Brain microvascular endothelial cell (primary cell): ENCODE data around the gene RCC1.
"Not testable (repeated sequence)": the region's sequence is repeated elsewhere in the genome, so short reads cannot be mapped to it uniquely, and the experiment has no call there.

ENCODE experiments used
- DNase-seq: peaks from one replicate; pipeline ENCODE4 v3.0.0-alpha.2; 2020
- H3K27ac ChIP-seq: fragments of 250-450 bp; sonication (Bioruptor Pico); 2 replicates; pipeline ENCODE4 v1.5.1; 2020; ENCODE audit warnings: mild to moderate bottlenecking, moderate library complexity
- H3K27me3 ChIP-seq: fragments of 250-450 bp; sonication (Bioruptor Pico); replicated peaks from 2 replicates; pipeline ENCODE4 v1.5.1; 2020; ENCODE audit warnings: mild to moderate bottlenecking
- H3K36me3 ChIP-seq: fragments of 250-450 bp; sonication (Bioruptor Pico); replicated peaks from 2 replicates; pipeline ENCODE4 v1.5.1; 2020; ENCODE audit warnings: mild to moderate bottlenecking
- H3K4me3 ChIP-seq: 2 replicates; pipeline ENCODE4 v1.5.1; 2011; ENCODE audit warnings: low read depth, mild to moderate bottlenecking, control low read depth, low read length, moderate library complexity
- in situ Hi-C: cut with HindIII; loops from 2 replicates; pipeline ENCODE4 v1.10.0; 2017; ENCODE audit warnings: low sequenced_read_pairs, low pct_ligation_motif_present
- TF ChIP-seq, protein P1 (sequence below): IDR thresholded peaks from 2 replicates; pipeline ENCODE4 v1.5.1; 2011; ENCODE audit warnings: low read depth, mild to moderate bottlenecking, moderate library complexity, low read length, control low read depth, inconsistent platforms; ENCODE audit errors: missing control alignments

RCC1 gene

DNA sequence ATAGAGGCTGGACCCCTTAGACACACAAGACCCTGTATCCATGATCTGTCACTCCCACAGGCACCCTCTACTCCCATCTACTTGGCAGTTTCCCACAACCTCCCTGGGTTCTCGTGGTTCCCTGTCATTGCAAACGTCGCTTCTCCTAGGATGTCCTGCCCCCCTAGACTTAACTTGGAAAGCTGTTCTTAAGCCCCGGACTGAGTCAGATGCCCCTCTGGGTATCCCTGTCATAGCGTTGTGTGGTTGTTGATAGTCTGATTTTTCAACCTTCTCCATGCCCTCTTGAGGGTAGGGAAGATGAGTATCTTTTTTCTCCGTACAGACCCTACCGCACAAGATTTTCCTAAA is 11.8 kb downstream of the RCC1 start:
- TF ChIP-seq, protein P1, sequence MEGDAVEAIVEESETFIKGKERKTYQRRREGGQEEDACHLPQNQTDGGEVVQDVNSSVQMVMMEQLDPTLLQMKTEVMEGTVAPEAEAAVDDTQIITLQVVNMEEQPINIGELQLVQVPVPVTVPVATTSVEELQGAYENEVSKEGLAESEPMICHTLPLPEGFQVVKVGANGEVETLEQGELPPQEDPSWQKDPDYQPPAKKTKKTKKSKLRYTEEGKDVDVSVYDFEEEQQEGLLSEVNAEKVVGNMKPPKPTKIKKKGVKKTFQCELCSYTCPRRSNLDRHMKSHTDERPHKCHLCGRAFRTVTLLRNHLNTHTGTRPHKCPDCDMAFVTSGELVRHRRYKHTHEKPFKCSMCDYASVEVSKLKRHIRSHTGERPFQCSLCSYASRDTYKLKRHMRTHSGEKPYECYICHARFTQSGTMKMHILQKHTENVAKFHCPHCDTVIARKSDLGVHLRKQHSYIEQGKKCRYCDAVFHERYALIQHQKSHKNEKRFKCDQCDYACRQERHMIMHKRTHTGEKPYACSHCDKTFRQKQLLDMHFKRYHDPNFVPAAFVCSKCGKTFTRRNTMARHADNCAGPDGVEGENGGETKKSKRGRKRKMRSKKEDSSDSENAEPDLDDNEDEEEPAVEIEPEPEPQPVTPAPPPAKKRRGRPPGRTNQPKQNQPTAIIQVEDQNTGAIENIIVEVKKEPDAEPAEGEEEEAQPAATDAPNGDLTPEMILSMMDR: no peak

DNA sequence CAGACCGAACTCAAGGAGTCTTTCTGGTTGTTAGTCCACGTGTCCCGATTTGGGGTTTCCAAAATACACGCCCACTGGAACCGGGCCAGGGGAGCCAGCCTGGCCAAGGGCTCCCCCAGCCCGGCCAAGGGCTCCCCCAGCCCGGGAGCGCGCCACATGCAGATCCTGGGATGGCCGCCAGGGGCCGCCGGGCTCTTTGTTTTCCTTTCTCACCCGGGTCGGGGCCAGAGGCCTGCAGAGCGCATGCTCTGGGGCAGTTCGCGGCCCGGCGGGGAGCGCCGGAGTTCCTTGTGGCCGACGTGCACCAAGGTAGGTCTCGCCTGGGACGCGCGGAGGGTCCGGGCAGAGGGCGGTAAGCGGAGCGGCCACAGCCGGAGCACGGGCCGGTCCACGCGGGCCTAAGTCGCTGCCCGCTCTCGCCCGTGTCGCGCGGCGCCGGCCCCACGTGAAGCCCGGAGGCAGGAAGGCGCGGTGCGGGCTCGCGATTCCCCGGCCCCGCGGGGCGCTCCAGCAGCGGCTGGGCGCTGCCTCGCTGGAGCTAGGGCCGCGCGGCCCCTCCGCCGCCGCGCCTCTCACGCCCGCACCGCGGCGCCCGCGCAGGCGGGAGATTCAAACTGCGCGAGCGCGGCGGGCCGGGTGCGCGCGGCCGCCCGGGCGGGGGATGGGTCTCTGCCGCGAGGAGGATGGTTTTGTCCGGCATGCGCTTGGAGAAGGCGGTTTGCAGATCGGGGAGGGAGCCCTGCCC is 12.3 kb downstream of the RCC1 start:
- peak overlapping the region; percentile 87 for H3K27ac ChIP-seq
- peak overlapping the region; percentile 74 for H3K4me3 ChIP-seq
- H3K27me3 ChIP-seq: no peaks in the 10 kb centered on the region
- TF ChIP-seq, protein P1: peak; percentile 88
- in situ Hi-C loops: no loop called here
- peak; percentile 78 for DNase-seq
- peaks cover 5% of the 10 kb centered on the region for H3K36me3 ChIP-seq

More for the DNA sequence above, 11.8 kb downstream of the RCC1 start:
- H3K27ac ChIP-seq: peak overlapping the region; percentile 87
- in situ Hi-C loops: no loop called here
- H3K4me3 ChIP-seq: peak overlapping the region; percentile 74
- H3K36me3 ChIP-seq: peaks cover 10% of the 10 kb centered on the region
- no peak for DNase-seq
- H3K27me3 ChIP-seq: no peaks in the 10 kb centered on the region

GRCh38 chr1:28518745-28519341 is 13.0 kb downstream of the RCC1 start:
- H3K4me3 ChIP-seq: peak overlapping the region; percentile 74
- no peak for DNase-seq
- TF ChIP-seq, protein P1: no peak
- peak overlapping the region; percentile 87 for H3K27ac ChIP-seq
- no peaks in the 10 kb centered on the region for H3K27me3 ChIP-seq
- in situ Hi-C loops: no loop called here
- peaks cover 4% of the 10 kb centered on the region for H3K36me3 ChIP-seq

DNA sequence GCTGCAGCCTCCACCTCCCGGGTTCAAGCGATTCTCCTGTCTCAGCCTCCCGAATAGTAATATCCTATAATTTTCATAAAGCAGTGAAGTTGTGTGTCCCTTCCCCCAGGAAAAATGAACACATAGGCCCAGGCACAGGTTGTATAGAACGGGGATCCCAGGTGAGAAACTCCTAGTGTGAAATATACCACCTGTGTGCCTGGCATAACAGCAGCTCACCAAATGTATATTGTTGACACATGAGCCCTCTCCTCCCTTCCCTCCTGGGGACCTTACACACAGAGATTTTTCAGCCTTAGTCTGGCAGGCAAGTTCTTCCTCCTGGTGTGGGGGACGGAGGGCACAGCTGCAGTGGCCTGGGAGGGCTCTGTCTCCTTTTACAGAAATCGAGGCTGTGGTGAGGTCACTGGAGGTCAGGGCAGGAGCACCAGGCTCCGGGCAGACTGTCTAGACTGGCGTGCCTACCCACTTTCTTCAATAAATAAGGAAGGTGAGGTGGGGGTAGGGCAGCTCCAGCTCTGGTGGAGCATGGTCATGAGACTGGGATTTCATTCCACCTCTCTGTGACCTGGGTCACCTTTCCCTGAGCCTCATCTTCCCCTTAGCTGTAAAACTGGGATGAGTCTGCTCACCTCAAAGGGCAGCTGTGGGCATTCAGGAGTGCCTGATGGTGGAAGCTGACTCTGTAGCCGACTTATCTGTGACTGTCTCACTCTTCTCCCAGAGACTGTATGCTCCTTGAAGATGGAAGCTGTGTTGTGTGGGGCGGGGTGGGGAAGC is 14.3 kb downstream of the RCC1 start:
- TF ChIP-seq, protein P1: no peak
- Histone ChIP-seq H3K27ac (no peak overlapping the region), H3K36me3 (peaks cover 9% of the 10 kb centered on the region), H3K4me3 (no peak overlapping the region), H3K27me3 (no peaks in the 10 kb centered on the region)
- no peak for DNase-seq
- in situ Hi-C loops: no loop called here

DNA sequence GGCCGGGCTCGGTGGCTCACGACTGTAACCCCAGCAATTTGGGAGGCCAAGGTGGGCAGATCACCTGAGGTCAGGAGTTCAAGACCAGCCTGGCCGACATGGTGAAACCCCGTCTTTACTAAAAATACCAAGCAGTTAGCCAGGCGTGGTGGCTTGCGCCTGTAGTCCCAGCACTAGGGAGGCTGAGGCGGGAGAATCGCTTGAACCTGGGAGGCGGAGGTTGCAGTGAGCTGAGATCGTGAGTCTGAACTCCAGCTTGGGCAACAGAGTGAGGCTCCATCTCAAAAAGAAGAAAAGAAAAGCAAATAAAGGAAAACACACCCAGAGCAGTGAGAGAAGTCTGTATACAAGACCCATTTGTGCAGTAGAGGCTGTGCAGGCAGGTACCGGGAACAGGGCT is 15.0 kb downstream of the RCC1 start:
- H3K27me3 ChIP-seq, DNase-seq, H3K4me3 ChIP-seq, H3K36me3 ChIP-seq, H3K27ac ChIP-seq, in situ Hi-C loops: not testable (repeated sequence)

DNA sequence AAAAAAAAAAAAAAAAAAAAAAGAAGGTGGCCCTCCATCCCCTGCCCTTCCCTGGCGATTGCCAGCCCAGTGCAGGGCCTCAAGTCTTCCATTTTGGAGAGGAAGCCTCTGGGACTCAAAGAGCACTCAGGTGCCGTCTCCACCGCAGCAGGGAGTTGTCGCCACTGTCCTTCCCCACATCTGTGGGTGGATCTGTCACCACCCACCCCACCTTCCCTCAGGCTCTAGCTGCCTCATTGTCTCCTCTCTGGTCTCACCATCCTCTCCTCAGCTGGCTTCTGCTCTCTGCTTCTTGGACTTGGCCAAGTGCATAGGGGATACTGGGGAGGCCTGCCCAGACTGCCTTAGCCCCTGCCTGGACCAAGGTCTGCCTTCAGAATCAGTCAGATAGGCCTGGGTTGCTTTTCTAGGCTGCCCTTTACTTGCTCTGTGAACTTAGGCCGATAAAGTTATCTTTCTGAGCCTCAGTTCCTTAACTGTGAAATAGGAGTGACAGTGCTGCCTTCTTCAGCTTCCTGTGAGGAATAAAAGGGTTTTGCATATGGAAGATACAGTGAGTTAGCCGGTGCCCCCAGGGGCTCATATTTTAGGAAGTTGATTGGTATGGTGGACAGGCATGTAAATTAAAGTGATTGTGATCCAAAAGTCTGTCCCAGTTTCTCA is 15.8 kb downstream of the RCC1 start:
- in situ Hi-C loops: no loop called here
- TF ChIP-seq, protein P1: no peak
- DNase-seq: no peak
- H3K27ac ChIP-seq: no peak overlapping the region
- H3K36me3 ChIP-seq: peaks cover 9% of the 10 kb centered on the region
- H3K27me3 ChIP-seq: no peaks in the 10 kb centered on the region
- H3K4me3 ChIP-seq: no peak overlapping the region

GRCh38 chr1:28522537-28522936 is 16.7 kb downstream of the RCC1 start:
- H3K4me3 ChIP-seq, H3K36me3 ChIP-seq, in situ Hi-C loops, DNase-seq, H3K27ac ChIP-seq, H3K27me3 ChIP-seq: not testable (repeated sequence)

DNA sequence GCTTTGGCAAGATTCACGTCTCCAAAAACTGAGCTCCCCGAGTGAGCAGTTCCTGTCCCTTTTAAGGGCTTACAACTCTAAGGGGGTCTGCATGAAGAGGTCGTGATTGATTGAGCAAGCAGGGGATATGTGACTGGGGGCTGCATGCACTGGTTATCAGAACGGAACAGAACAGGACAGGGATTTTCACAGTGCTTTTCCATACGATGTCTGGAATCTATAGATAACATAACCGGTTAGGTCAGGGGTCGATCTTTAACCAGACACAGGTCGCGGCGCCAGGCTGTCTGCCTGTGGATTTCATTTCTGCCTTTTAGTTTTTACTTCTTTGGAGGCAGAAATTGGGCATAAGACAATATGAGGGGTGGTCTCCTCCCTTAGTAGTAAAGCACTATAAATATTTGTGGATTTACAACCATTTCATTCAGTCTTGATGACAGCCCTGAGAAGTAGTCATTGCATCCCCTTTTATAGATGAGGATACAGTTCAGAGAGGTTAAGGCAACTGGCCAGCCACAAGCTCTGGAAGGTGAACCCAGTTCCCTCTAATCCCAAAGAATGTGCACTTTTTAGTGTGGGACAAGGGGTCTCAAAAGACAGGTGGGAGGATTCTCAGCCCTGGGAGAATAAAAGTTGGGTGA is 19.3 kb downstream of the RCC1 start:
- H3K27ac ChIP-seq, H3K27me3 ChIP-seq, DNase-seq, in situ Hi-C loops, H3K4me3 ChIP-seq: not testable (repeated sequence)
- peaks cover 10% of the 10 kb centered on the region for H3K36me3 ChIP-seq
